HepG2 (cell line): Measurements from ENCODE around the gene TRIM25. TPM values are rescaled to one million over a fixed set of nuclear protein-coding genes. Genes with fewer than 3 reads are reported as not detected.
A peak's percentile ranks its signal among the peaks of the same experiment; 100 is the strongest.

Experiments
- CERS6 ChIP-seq: sonication (generic); formaldehyde crosslinking; IDR thresholded peaks from 2 replicates; pipeline ENCODE4 v1.5.0; 2020; ENCODE audit warnings: missing genetic modification reagents
- DPF2 ChIP-seq: sonication (generic); formaldehyde crosslinking; IDR thresholded peaks from 2 replicates; pipeline ENCODE4 v1.4.0; 2020; ENCODE audit warnings: mild to moderate bottlenecking, low read depth, missing genetic modification reagents, borderline replicate concordance
- GTF3A ChIP-seq: sonication (generic); formaldehyde crosslinking; conservative IDR thresholded peaks from 2 replicates; pipeline ENCODE4 v1.4.0; 2020; ENCODE audit warnings: mild to moderate bottlenecking, missing genetic modification reagents
- KAT7 ChIP-seq: IDR thresholded peaks from 2 replicates; pipeline ENCODE4 v1.6.1; 2018; ENCODE audit warnings: borderline replicate concordance, missing compliant biosample characterization
- NAIF1 ChIP-seq: sonication (generic); formaldehyde crosslinking; IDR thresholded peaks from 2 replicates; pipeline ENCODE4 v1.5.0; 2020; ENCODE audit warnings: mild to moderate bottlenecking, missing genetic modification reagents, borderline replicate concordance
- NFAT5 ChIP-seq: sonication (generic); formaldehyde crosslinking; IDR thresholded peaks from 2 replicates; pipeline ENCODE4 v1.4.0; 2020; ENCODE audit warnings: missing genetic modification reagents
- RCOR2 ChIP-seq: IDR thresholded peaks from 2 replicates; pipeline ENCODE4 v1.6.1; 2016; ENCODE audit warnings: missing biosample characterization, missing genetic modification reagents
- TBX3 ChIP-seq: fragments of 450-650 bp; IDR thresholded peaks from 2 replicates; pipeline ENCODE4 v1.6.1; 2017; ENCODE audit warnings: antibody characterized with exemption, mild to moderate bottlenecking, inconsistent platforms, borderline replicate concordance
- TEAD3 ChIP-seq: optimal IDR thresholded peaks from 2 replicates; pipeline ENCODE3; 2016; ENCODE audit warnings: borderline replicate concordance
- ZNF232 ChIP-seq: sonication (generic); formaldehyde crosslinking; IDR thresholded peaks from 2 replicates; pipeline ENCODE4 v1.4.0; 2020; ENCODE audit warnings: missing genetic modification reagents, borderline replicate concordance
- ZNF263 ChIP-seq: sonication (generic); formaldehyde crosslinking; IDR thresholded peaks from 2 replicates; pipeline ENCODE4 v1.4.0; 2020; ENCODE audit warnings: missing genetic modification reagents
- ZNF513 ChIP-seq: sonication (generic); formaldehyde crosslinking; conservative IDR thresholded peaks from 2 replicates; pipeline ENCODE4 v1.5.0; 2020; ENCODE audit warnings: missing genetic modification reagents
- ZNF609 ChIP-seq: sonication (generic); formaldehyde crosslinking; IDR thresholded peaks from 2 replicates; pipeline ENCODE4 v1.4.0; 2020; ENCODE audit warnings: mild to moderate bottlenecking, missing genetic modification reagents, borderline replicate concordance
- ZNF878 ChIP-seq: sonication (generic); formaldehyde crosslinking; IDR thresholded peaks from 2 replicates; pipeline ENCODE4 v1.8.1; 2023; ENCODE audit warnings: mild to moderate bottlenecking, missing genetic modification reagents, moderate library complexity
- polyA plus RNA-seq, 8 experiments: library from polyadenylated mRNA; depleted of rRNA in 3 of 8; stranded (reverse) in 7 of 8; unstranded in 1 of 8; fragments of >200 nt; fragmentation: Illumina TruSeq in 4 of 8; extraction: Trizol in 4 of 8; gene quantifications; 2 replicates each; pipeline versions ENCODE4 v1.2.1 to v1.2.3, GENCODE V29; 2011 to 2016; ENCODE audit warnings: low read depth in 4 of 8, missing spikeins in 1 of 8, mixed read lengths in 1 of 8; ENCODE audit not compliant: insufficient read depth in 1 of 8
- total RNA-seq, 5 experiments: library from RNA; depleted of rRNA; stranded (reverse); fragments of >200 nt; fragmentation: Illumina TruSeq; extraction: Trizol; gene quantifications; 2 replicates each; pipeline ENCODE4 v1.2.3, GENCODE V29; 2016; ENCODE audit warnings: low read depth in 1 of 5

Gene TRIM25
- total and polyA plus RNA-seq, 2 of the 13 experiments (the other 11 are each of a cell fraction or from before 2014, with no cell fraction given): 30.8 to 42.2 TPM

- TF ChIP-seq KAT7 (peak; percentile 91), RCOR2 (CRISPR knock-in tag) (no peak), ZNF878 (peak; percentile 62; the same call in 1 of the 2 replicates), NFAT5 (CRISPR knock-in tag) (peak; percentile 70; the same call in 1 of the 2 replicates), DPF2 (CRISPR knock-in tag) (0 out of 2 replicates have a peak, but pooled peaks have one; percentile 19), ZNF232 (CRISPR knock-in tag) (peak; percentile 69), ZNF263 (CRISPR knock-in tag) (peak; percentile 81), ZNF609 (peak; percentile 63), GTF3A (0 out of 2 replicates have a peak, but pooled peaks have one; percentile 78), TBX3 (peak; percentile 24; the same call in 1 of the 2 replicates), ZNF513 (CRISPR knock-in tag) (no peak), NAIF1 (no peak), TEAD3 (peak; percentile 65), CERS6 (CRISPR knock-in tag) (no peak)
Measured at GRCh38 chr17:56913867-56914580, at the start of gene TRIM25 (continued).
